ENCODE results near the gene GON7.
"Not testable (repeated sequence)": the region's sequence is repeated elsewhere in the genome, so short reads cannot be mapped to it uniquely, and the experiment has no call there.

The GON7 gene

GRCh38 chr14:93199031-93199430 lies 7.8 kb downstream of the GON7 start:
- no peak for DNase-seq

GRCh38 chr14:93195316-93195999 lies 11.4 kb downstream of the GON7 start:
- no peak for DNase-seq

GRCh38 chr14:93186956-93187355 lies 19.9 kb downstream of the GON7 start:
- no peak for DNase-seq

- DNase-seq, result no peak
Measured at GRCh38 chr14:93186466-93186865, 20.4 kb downstream of the GON7 start.

- DNase-seq, result no peak
Measured at GRCh38 chr14:93185349-93185720, 21.5 kb downstream of the GON7 start.

- DNase-seq, result peak; percentile 88 to 95 (median 92)
Measured at GRCh38 chr14:93184391-93185348, 22.2 kb downstream of the GON7 start, which contains the start of the genes LYSET and MOAP1. TSS of gene LYSET (plus strand) at chr14:93185317. CDS start at chr14:93185406, 89 bp downstream. TSS of gene MOAP1 (minus strand) at chr14:93184897. CDS start at chr14:93184242, 655 bp downstream.

GRCh38 chr14:93183596-93184317 lies 23.1 kb downstream of the GON7 start:
- no peak for DNase-seq

GRCh38 chr14:93175492-93175891 lies 31.4 kb downstream of the GON7 start:
- DNase-seq, result no peak

GRCh38 chr14:93174731-93175130 lies 32.1 kb downstream of the GON7 start:
- not testable (repeated sequence) for DNase-seq

- no peak for DNase-seq
Measured at GRCh38 chr14:93173943-93174395, 32.9 kb downstream of the GON7 start.

- no peak for DNase-seq
Measured at GRCh38 chr14:93171376-93171775, 35.5 kb downstream of the GON7 start.

GRCh38 chr14:93170141-93170540 lies 36.7 kb downstream of the GON7 start:
- DNase-seq, result not testable (repeated sequence)

GRCh38 chr14:93169619-93170018 lies 37.2 kb downstream of the GON7 start:
- DNase-seq, result not testable (repeated sequence)

GRCh38 chr14:93168610-93169009 lies 38.3 kb downstream of the GON7 start:
- not testable (repeated sequence) for DNase-seq

GRCh38 chr14:93165271-93166265 lies 41.3 kb downstream of the GON7 start:
- DNase-seq, result not testable (repeated sequence)

- DNase-seq, result no peak
Measured at GRCh38 chr14:93163564-93163963, 43.3 kb downstream of the GON7 start.

- DNase-seq, result no peak
Measured at GRCh38 chr14:93161411-93161940, 45.4 kb downstream of the GON7 start.

GRCh38 chr14:93160353-93160801 lies 46.5 kb downstream of the GON7 start:
- no peak for DNase-seq

GRCh38 chr14:93159625-93160352 lies 47.1 kb downstream of the GON7 start:
- DNase-seq, result not testable (repeated sequence)

- not testable (repeated sequence) for DNase-seq
Measured at GRCh38 chr14:93158349-93158748, 48.5 kb downstream of the GON7 start.
